H1 (cell line): Measurements from ENCODE around the gene OSBPL5. TPM values are rescaled to one million over a fixed set of nuclear protein-coding genes. Genes with fewer than 3 reads are reported as not detected.

Source experiments
- CTCF ChIA-PET: fragments of 300-600 bp; sonication (Branson Sonifier 250); formaldehyde crosslinking; loops from one replicate; lab custom pipeline; 2021; ENCODE audit not compliant: partially characterized antibody; lab: Charles Lee
- POLR2A ChIA-PET: fragments of 300-600 bp; sonication (Branson Sonifier 250); formaldehyde crosslinking; loops from one replicate; lab custom pipeline; 2021; ENCODE audit warnings: inconsistent platforms; ENCODE audit not compliant: partially characterized antibody; lab: Charles Lee
- DNase-seq, 2 experiments: peaks; one replicate each; pipeline versions ENCODE4 v3.0.0 to v3.0.0-alpha.2; 2010 to 2022; ENCODE audit warnings: low spot score in 2 of 2, low read depth in 1 of 2, mixed read lengths in 1 of 2
- FAIRE-seq: peaks from 2 replicates; lab custom pipeline; 2011; peaks lifted over from hg19 to GRCh38; lab: Jason Lieb, UNC
- H2AFZ ChIP-seq: 2 replicates; pipeline ENCODE4 v1.8.1; 2012; ENCODE audit warnings: low read length, inconsistent platforms
- H2AK5ac ChIP-seq: 2 replicates; pipeline ENCODE4 v1.6.1; 2013; ENCODE audit warnings: low read depth, low read length
- H2BK120ac ChIP-seq: replicated peaks from 2 replicates; pipeline ENCODE3; 2013; ENCODE audit warnings: low read depth, low read length, inconsistent platforms
- H2BK12ac ChIP-seq: 2 replicates; pipeline ENCODE4 v1.6.1; 2013; ENCODE audit warnings: low read depth, low read length
- H2BK15ac ChIP-seq: 2 replicates; pipeline ENCODE4 v1.6.1; 2013; ENCODE audit warnings: low read length
- H2BK20ac ChIP-seq: 2 replicates; pipeline ENCODE4 v1.6.1; 2013; ENCODE audit warnings: low read length
- H2BK5ac ChIP-seq: 2 replicates; pipeline ENCODE4 v1.6.1; 2013; ENCODE audit warnings: low read depth, low read length
- H3K14ac ChIP-seq: 2 replicates; pipeline ENCODE4 v1.6.1; 2013; ENCODE audit warnings: inconsistent platforms; ENCODE audit not compliant: insufficient read length
- H3K18ac ChIP-seq: 2 replicates; pipeline ENCODE4 v1.6.1; 2013; ENCODE audit warnings: low read length; ENCODE audit errors: extremely low read depth
- H3K23ac ChIP-seq: 2 replicates; pipeline ENCODE4 v1.6.1; 2013; ENCODE audit warnings: inconsistent platforms; ENCODE audit not compliant: insufficient read length
- H3K23me2 ChIP-seq: 2 replicates; pipeline ENCODE4 v1.6.1; 2013; ENCODE audit warnings: low read depth, low read length
- H3K27ac ChIP-seq: 2 replicates; pipeline ENCODE4 v1.6.1; 2011; ENCODE audit warnings: low read depth, low read length, inconsistent platforms
- H3K27me3 ChIP-seq, 4 experiments: replicated peaks in 1 of 4; 1 replicate in 1 of 4; 2 replicates in 3 of 4; pipeline versions ENCODE4 v1.6.1 to v1.8.1; 2011 to 2013; ENCODE audit warnings: low read length in 3 of 4, mild to moderate bottlenecking in 3 of 4, inconsistent platforms in 2 of 4, mixed read lengths in 2 of 4, moderate library complexity in 1 of 4; ENCODE audit not compliant: control insufficient read depth in 3 of 4, insufficient read depth in 3 of 4; ENCODE audit errors: extremely low read depth in 1 of 4
- H3K36me3 ChIP-seq, 4 experiments: 2 replicates each; pipeline versions ENCODE4 v1.6.1 to v1.8.1; 2011 to 2013; ENCODE audit warnings: mild to moderate bottlenecking in 4 of 4, low read length in 3 of 4, moderate library complexity in 2 of 4, control low read depth in 1 of 4, inconsistent platforms in 1 of 4; ENCODE audit not compliant: insufficient read depth in 4 of 4, control insufficient read depth in 2 of 4
- H3K4ac ChIP-seq: replicated peaks from 2 replicates; pipeline ENCODE3; 2013; ENCODE audit warnings: low read length, low read depth, mixed read lengths, inconsistent platforms; ENCODE audit not compliant: insufficient read length
- H3K4me1 ChIP-seq, 4 experiments: replicated peaks in 1 of 4; 1 replicate in 1 of 4; 2 replicates in 3 of 4; pipeline versions ENCODE4 v1.6.1 to v1.8.1; 2011 to 2013; ENCODE audit warnings: low read length in 3 of 4, inconsistent platforms in 2 of 4, mixed read lengths in 1 of 4; ENCODE audit not compliant: insufficient read depth in 4 of 4, control insufficient read depth in 3 of 4
- H3K4me2 ChIP-seq, 2 experiments: 2 replicates each; pipeline versions ENCODE4 v1.6.1 to v1.8.1; 2011 to 2013; ENCODE audit warnings: low read depth in 2 of 2, low read length in 2 of 2, control low read depth in 1 of 2, inconsistent platforms in 1 of 2, mild to moderate bottlenecking in 1 of 2; ENCODE audit not compliant: insufficient read depth in 1 of 2
- H3K4me3 ChIP-seq, 4 experiments: fragments of 200-600, 300-600 bp in 1 of 4; sonication (generic), shearing (Covaris generic), sonication (Bioruptor Twin) in 1 of 4; 2 replicates each; pipeline versions ENCODE4 v1.5.1 to v1.8.1; 2011 to 2016; ENCODE audit warnings: low read length in 4 of 4, low read depth in 3 of 4, control low read depth in 2 of 4, inconsistent platforms in 2 of 4, mild to moderate bottlenecking in 2 of 4, mixed read lengths in 1 of 4, moderate library complexity in 1 of 4; ENCODE audit not compliant: insufficient read depth in 2 of 4; ENCODE audit errors: extremely low read depth in 1 of 4
- H3K56ac ChIP-seq: replicated peaks from 2 replicates; pipeline ENCODE3; 2013; ENCODE audit warnings: low read depth, mild to moderate bottlenecking, mixed read lengths, low read length, inconsistent platforms; ENCODE audit not compliant: insufficient read length
- H3K79me1 ChIP-seq: 2 replicates; pipeline ENCODE4 v1.6.1; 2013; ENCODE audit warnings: low read depth, low read length, control low read depth
- H3K79me2 ChIP-seq, 2 experiments: 2 replicates each; pipeline versions ENCODE4 v1.6.1 to v1.8.1; 2012 to 2013; ENCODE audit warnings: low read length in 2 of 2, mild to moderate bottlenecking in 2 of 2, inconsistent platforms in 1 of 2; ENCODE audit not compliant: insufficient read depth in 2 of 2, control insufficient read depth in 1 of 2
- H3K9ac ChIP-seq, 4 experiments: replicated peaks in 1 of 4; 1 replicate in 1 of 4; 2 replicates in 3 of 4; pipeline versions ENCODE4 v1.6.1 to v1.8.1; 2011 to 2013; ENCODE audit warnings: low read depth in 3 of 4, low read length in 3 of 4, control low read depth in 2 of 4, mild to moderate bottlenecking in 2 of 4, moderate library complexity in 2 of 4, inconsistent platforms in 1 of 4; ENCODE audit errors: extremely low read depth in 1 of 4
- H3K9me3 ChIP-seq, 2 experiments: 2 replicates each; pipeline versions ENCODE4 v1.6.1 to v1.8.1; 2012 to 2013; ENCODE audit warnings: mild to moderate bottlenecking in 2 of 2, moderate library complexity in 2 of 2, control low read depth in 1 of 2, inconsistent platforms in 1 of 2, low read depth in 1 of 2, low read length in 1 of 2, mixed read lengths in 1 of 2; ENCODE audit not compliant: insufficient read depth in 2 of 2
- H4K20me1 ChIP-seq, 2 experiments: replicated peaks in 1 of 2; 2 replicates each; pipeline versions ENCODE3 to v1.8.1; 2011 to 2013; ENCODE audit warnings: inconsistent platforms in 2 of 2, low read length in 2 of 2, mild to moderate bottlenecking in 1 of 2; ENCODE audit not compliant: insufficient read depth in 2 of 2, control insufficient read depth in 1 of 2
- H4K5ac ChIP-seq: 2 replicates; pipeline ENCODE4 v1.6.1; 2013; ENCODE audit warnings: low read length, low read depth, mixed read lengths, inconsistent platforms; ENCODE audit not compliant: insufficient read length
- H4K8ac ChIP-seq: 2 replicates; pipeline ENCODE4 v1.8.0; 2013; ENCODE audit warnings: mild to moderate bottlenecking, moderate library complexity, low read length, inconsistent platforms; ENCODE audit not compliant: insufficient read depth; ENCODE audit errors: extremely low read depth
- H4K91ac ChIP-seq: replicated peaks from 2 replicates; pipeline ENCODE3; 2013; ENCODE audit warnings: low read length, mixed read lengths, inconsistent platforms; ENCODE audit not compliant: insufficient read length
- ATF2 ChIP-seq: IDR thresholded peaks from 2 replicates; pipeline ENCODE4 v1.6.1; 2012; ENCODE audit warnings: low read length, inconsistent platforms
- CHD1 ChIP-seq: IDR thresholded peaks from 2 replicates; pipeline ENCODE4 v1.6.1; 2012; ENCODE audit warnings: low read depth, low read length, improper control_type of control experiment
- EGR1 ChIP-seq: IDR thresholded peaks from 2 replicates; pipeline ENCODE4 v1.6.1; 2011; ENCODE audit warnings: low read depth, low read length, borderline replicate concordance
- JUND ChIP-seq: IDR thresholded peaks from 2 replicates; pipeline ENCODE4 v1.6.1; 2011; ENCODE audit warnings: mild to moderate bottlenecking, improper control_type of control experiment, low read length
- KDM5A ChIP-seq: fragments of 200-600 bp; IDR thresholded peaks from 2 replicates; pipeline ENCODE4 v1.7.1; 2012; ENCODE audit warnings: mild to moderate bottlenecking, low read length, inconsistent platforms, mixed read lengths
- MAX ChIP-seq: IDR thresholded peaks from 2 replicates; pipeline ENCODE4 v1.6.1; 2012; ENCODE audit warnings: inconsistent platforms
- NANOG ChIP-seq: IDR thresholded peaks from 2 replicates; pipeline ENCODE4 v1.6.1; 2011; ENCODE audit warnings: low read length, low read depth, mild to moderate bottlenecking, inconsistent platforms; ENCODE audit not compliant: insufficient read depth, poor library complexity, severe bottlenecking
- POLR2AphosphoS5 ChIP-seq: IDR thresholded peaks from 2 replicates; pipeline ENCODE4 v1.6.1; 2011; ENCODE audit warnings: low read depth, low read length
- RBBP5 ChIP-seq: IDR thresholded peaks from 2 replicates; pipeline ENCODE4 v1.7.1; 2012; ENCODE audit warnings: low read depth, mild to moderate bottlenecking, inconsistent platforms, low read length, moderate library complexity, borderline replicate concordance
- TAF1 ChIP-seq: IDR thresholded peaks from 2 replicates; pipeline ENCODE4 v1.6.1; 2011; ENCODE audit warnings: mild to moderate bottlenecking, low read depth, low read length
- ZNF274 ChIP-seq: IDR thresholded peaks from 2 replicates; pipeline ENCODE4 v1.7.0; 2012; ENCODE audit warnings: low read length, borderline replicate concordance; ENCODE audit errors: extremely low read depth
- WGBS, 2 experiments: shearing (Covaris generic) in 1 of 2; methylation state at CpG; one replicate each; pipeline versions ENCODE4 v1.1.6 to v1.1.7; 2013 to 2015; ENCODE audit warnings: low lambda C conversion rate in 2 of 2, mixed read lengths in 2 of 2, inconsistent platforms in 1 of 2, low coverage in 1 of 2, missing lambda C conversion rate in 1 of 2; ENCODE audit not compliant: insufficient replicate concordance in 2 of 2, insufficient coverage in 1 of 2, insufficient read length in 1 of 2; ENCODE audit errors: extremely low coverage in 1 of 2, missing lambda C conversion rate in 1 of 2; 5-methylcytosine and 5-hydroxymethylcytosine counted together
- polyA plus RNA-seq, 7 experiments: library from polyadenylated mRNA; depleted of rRNA in 3 of 7; stranded (reverse) in 5 of 7; unstranded in 2 of 7; fragments of >200 nt in 5 of 7; fragments of 200-250 nt in 2 of 7; gene quantifications; 1 replicate in 5 of 7; 2 replicates in 1 of 7; 4 replicates in 1 of 7; pipeline versions ENCODE4 v1.2.1 to v1.2.3, GENCODE V29; 2011 to 2013; ENCODE audit warnings: missing spikeins in 2 of 7, mixed read lengths in 2 of 7
- total RNA-seq: library from RNA; stranded (reverse); fragmentation: NEBNext Ultra II Directional; extraction: Animal tissue kit (Norgen Biotek cat#: 25700); gene quantifications from 2 replicates; pipeline ENCODE4 v1.2.1, GENCODE V29; 2021

OSBPL5 gene
- total and polyA plus RNA-seq, 2 of the 8 experiments (the other 6 are each of a cell fraction or from before 2014, with no cell fraction given): 3.4 to 9.9 TPM

GRCh38 chr11:3154001-3154599 lies 11.0 kb downstream of the OSBPL5 start:
- no peak overlapping the region for H3K4me2 ChIP-seq
- no peak overlapping the region for H2AK5ac ChIP-seq
- H3K79me1 ChIP-seq: peaks cover 7% of the 10 kb centered on the region
- ChIA-PET CTCF (interaction anchor here (0.7 to 5.4 kb wide), 6 partner anchors 10 to 198 kb away, joined by 3 to 23 read pairs (median 4); no protein-coding TSS in a partner anchor), POLR2A (no interaction called here)
- H3K9me3 ChIP-seq: no peaks in the 10 kb centered on the region
- 79% methylated on average over 23 of the region's 24 CpGs; no CpG with 5 or more reads in 1 of the 2 experiments for WGBS, 2 experiments
- no peak overlapping the region for H3K14ac ChIP-seq
- no peak overlapping the region for H2BK20ac ChIP-seq
- H3K4me3 ChIP-seq: no peak overlapping the region
- H3K18ac ChIP-seq: no peak overlapping the region
- H3K9ac ChIP-seq: no peak overlapping the region
- H4K5ac ChIP-seq: no peak overlapping the region
- H4K20me1 ChIP-seq: peaks cover 0 to 2% of the 10 kb centered on the region in 2 experiments
- H3K79me2 ChIP-seq: peaks cover 2 to 3% of the 10 kb centered on the region in 2 experiments; a peak in 1 of 4 replicates
- H3K4ac ChIP-seq: no peak overlapping the region
- H2BK120ac ChIP-seq: no peak overlapping the region
- H4K8ac ChIP-seq: peak overlapping the region; percentile 62; the same call in 1 of the 2 replicates
- no peak overlapping the region for H3K23ac ChIP-seq
- H4K91ac ChIP-seq: peak overlapping the region; percentile 66
- H2BK12ac ChIP-seq: peak overlapping the region; percentile 87; the same call in 1 of the 2 replicates
- no peak overlapping the region for H2AFZ ChIP-seq
- H3K4me1 ChIP-seq: peaks cover 0 to 25% (median 17%) of the 10 kb centered on the region in 4 experiments; a peak in 6 of 7 replicates
- no peak overlapping the region for H3K27ac ChIP-seq
- peak overlapping the region; percentile 87; the same call in 1 of the 2 replicates for H2BK5ac ChIP-seq
- H3K56ac ChIP-seq: no peak overlapping the region
- peak overlapping the region; percentile 81; the same call in 1 of the 2 replicates for H2BK15ac ChIP-seq
- DNase-seq: no peak
- no peak for FAIRE-seq
- no peaks in the 10 kb centered on the region for H3K36me3 ChIP-seq
- H3K27me3 ChIP-seq: no peaks in the 10 kb centered on the region; a peak in 1 of 7 replicates
- no peaks in the 10 kb centered on the region; the same call in 1 of the 2 replicates for H3K23me2 ChIP-seq
- TF ChIP-seq EGR1 (no peak), TAF1 (no peak), ZNF274 (no peak), ATF2 (no peak), KDM5A (no peak), JUND (no peak), RBBP5 (no peak), CHD1 (no peak), NANOG (no peak), POLR2AphosphoS5 (no peak), MAX (no peak)
